ENCODE measurements around the gene NME4.

The NME4 gene

DNA sequence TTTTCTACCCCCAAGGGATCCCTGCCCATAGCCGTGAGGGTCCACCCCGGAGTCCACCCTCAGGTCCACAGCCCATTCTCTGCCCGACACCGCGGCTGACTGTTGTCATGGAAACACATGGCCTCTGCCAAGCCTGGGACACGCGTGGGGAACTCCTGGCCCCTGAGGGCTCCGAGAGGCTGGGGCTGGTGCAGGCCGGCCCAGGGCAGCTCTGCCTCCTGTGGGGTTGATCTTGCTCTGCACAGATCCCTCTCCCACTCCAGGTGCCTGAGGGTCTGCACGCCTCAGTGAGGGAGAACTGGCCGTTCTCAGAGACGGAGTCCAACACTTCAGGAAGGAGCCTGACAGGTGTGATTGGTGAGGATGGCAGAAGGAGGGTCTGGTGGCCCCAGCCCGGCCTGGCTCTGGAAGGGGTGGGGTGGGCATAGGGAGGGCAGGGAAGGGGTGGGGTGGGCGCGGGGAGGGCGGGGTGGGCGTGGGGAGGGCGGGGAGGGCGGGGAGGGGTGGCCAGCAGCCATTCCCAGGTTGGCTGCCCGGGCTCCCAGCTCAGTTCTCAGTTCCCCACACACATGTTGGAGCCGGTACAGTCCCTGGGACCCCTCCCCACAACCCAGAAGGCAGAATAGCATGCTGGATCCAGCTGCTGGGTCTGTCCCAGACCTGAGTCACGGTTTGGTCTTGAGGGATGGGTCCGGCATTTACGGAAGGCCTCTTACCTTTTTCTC lies 33.1 kb upstream of the NME4 start:
- no peak for DNase-seq (ENCODE audit: low spot score)

- no peak for DNase-seq (ENCODE audit: low spot score)
Measured at GRCh38 chr16:364595-365491, 32.2 kb upstream of the NME4 start.

- DNase-seq (ENCODE audit: low spot score) = no peak
Measured at GRCh38 chr16:366476-366875, 30.5 kb upstream of the NME4 start.

- DNase-seq (ENCODE audit: low spot score) = no peak
Measured at GRCh38 chr16:367333-367903, 29.6 kb upstream of the NME4 start.

DNA sequence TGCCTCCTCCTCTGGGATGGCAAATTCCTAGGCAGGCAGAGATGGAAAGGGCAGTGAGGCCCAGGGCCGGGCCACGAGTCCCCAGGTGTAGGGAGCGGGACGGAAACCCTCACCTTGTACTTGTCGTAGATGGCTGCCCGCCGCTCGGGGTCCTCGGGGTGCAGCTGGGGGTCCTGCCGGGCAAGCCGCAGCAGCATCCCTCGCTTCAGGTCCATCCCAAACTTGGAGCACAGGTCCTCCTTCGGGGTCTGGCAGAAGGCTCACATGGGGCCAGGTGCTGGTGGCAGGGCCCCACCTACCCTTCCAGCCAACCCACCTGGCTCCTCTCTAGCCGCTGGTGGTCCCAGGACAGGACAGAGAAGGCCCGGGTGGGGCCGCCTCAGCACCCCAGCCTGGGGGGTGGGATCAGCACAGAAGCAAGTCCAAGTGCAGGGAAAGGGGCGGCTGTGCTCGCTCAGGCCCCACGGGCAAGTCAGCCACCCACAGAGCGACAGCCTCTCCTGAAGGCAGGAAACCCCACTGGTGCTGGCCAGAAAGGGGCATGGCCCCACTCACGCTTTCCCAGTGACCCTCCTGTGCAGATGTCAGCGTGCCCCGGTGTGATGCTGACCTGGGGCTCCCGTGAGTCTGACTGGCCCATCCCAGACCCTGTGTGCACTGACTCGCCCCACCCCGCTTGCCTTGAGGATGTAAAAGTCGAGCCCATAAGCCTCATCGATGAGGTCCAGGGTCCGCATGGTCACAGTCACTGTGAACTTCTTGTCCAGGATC lies 28.4 kb upstream of the NME4 start:
- DNase-seq (ENCODE audit: low spot score) = no peak

- no peak for DNase-seq (ENCODE audit: low spot score)
Measured at GRCh38 chr16:369275-369865, 27.6 kb upstream of the NME4 start.

DNA sequence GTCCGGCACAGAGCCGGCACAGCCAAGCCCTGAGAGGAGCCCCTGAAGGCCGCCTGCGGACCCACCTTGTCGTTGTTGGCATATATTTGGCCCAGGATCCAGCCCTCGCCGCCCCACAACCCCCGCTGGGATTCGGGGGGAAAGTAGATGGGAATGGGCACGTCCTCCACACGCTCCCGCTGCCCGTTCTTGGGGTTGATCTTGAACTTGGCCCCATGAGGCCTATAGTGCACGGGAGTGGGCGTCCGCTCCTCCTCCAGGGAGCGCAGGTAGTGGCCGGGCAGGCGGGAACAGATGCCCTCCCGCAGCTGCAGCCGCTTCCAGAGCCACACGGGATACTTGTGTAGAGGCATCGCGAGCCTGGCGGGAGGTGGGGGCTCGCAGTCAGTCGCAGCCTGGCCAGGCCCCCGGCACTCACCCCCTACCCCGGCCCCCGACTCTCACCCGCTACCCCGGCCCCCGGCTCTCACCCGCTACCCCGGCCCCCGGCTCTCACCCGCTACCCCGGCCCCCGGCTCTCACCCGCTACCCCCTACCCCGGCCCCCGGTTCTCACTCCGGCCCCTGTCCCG lies 27.0 kb upstream of the NME4 start:
- no peak for DNase-seq (ENCODE audit: low spot score)

DNA sequence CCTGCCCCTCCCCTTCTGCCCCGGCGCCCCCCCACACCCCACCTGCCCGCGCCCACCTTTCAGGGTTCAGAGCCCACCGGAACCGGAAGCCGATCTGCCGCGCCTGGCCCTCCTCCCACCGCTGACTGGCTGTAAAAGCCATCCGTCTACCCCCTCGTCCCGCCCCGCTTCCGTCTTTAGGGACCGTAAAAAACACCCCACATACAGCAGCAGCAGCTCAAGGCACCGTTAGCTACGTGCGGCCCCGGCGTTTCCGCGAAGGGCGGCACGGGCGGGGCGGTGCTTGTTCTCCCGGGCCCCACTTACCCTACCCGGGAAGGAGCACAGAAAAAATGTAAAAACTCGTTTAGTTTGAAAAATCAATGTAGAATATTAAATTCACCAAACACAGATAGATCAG lies 26.6 kb upstream of the NME4 start, which contains the start of gene MRPL28:
TSS of gene MRPL28 (minus strand) at position 96 of the 400 bp plus-strand sequence. CDS start 320 bp downstream, outside the sequence.
- peak; percentile 96 for DNase-seq (ENCODE audit: low spot score)

GRCh38 chr16:370979-371514 lies 26.0 kb upstream of the NME4 start:
- DNase-seq (ENCODE audit: low spot score) = no peak

DNA sequence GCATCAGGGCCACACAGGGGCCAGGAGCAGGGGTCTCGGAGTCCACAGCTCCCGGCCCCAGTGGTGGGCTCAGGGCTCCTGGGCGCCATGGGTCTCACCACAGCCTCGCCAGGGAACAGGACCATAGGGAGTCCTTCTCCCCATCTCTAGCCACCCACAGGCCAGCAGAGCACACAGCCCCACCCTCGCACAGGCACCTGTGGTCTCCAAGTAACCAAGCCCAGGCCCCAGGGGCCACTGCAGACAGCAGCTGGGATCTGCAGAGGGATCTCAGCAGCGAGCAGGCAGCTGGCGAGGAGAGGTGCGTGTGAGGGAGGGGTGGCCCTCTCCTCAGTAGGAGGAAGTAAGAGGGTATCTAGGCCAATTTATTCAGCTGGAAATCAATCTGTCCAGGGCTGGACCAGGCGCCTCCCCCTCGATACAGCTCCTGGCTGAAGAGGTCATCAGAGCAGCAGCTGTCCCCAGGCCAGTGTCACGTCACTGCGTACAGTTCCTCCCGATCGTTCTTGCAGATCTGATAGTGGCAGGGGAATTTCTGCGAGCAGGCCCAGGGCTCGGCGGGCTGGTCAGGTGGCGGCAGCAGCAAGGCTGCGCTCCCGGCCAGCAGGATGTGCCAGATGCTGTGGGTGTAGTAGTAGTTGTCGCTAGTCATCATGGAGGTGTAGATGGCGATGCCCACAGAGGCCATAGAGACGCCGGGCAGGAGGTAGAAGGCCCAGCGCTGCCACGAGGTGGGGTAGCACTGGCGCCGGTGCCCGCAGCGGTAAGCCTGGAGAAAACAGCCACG lies 25.3 kb upstream of the NME4 start:
- no peak for DNase-seq (ENCODE audit: low spot score)

GRCh38 chr16:372302-372983 lies 24.6 kb upstream of the NME4 start:
- DNase-seq (ENCODE audit: low spot score) = no peak

DNA sequence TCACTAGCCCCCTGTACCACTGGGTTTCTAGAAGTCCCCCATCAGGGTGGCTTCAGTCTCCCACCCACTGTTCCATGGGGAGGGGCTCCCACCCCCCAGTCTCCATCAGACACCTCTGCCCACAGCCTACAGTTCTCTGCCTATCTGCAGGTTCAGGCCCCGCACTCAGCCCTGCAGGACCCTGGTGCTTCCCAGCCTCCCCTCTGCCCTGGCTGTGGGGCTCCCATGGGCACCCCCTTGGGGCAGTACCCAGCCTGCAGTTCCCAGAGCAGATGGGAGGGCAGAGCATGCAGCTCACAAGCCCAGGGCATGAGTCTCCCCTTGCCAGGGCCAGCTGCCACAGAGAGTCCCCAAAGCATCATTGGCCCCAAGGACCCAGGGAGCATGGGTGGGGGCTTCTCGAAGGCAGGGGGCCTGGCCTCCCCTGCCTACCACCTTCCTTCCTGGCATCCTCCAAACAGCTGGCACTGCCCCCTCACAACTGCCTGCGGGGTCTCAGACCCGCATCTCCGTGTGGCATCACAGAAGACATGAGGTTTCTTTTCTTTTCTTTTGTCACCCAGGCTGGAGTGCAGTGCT lies 23.9 kb upstream of the NME4 start:
- DNase-seq (ENCODE audit: low spot score) = no peak

- no peak for DNase-seq (ENCODE audit: low spot score)
Measured at GRCh38 chr16:373848-374615, 23.0 kb upstream of the NME4 start.

DNA sequence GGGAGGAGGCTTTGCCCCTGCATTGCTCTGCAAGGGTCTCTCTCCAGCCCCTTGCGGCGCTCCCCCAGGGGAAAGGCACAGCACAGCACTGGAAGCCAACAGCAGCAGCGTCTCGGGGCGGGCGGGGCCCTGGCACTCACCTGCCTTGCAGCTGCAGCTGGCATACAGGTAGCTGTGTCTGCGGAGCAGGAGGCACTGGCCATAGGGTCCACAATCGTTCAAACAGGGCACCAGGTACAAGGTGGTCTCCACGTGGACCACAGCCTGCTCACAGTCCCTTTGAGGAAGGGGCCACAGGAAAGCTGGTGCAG lies 22.4 kb upstream of the NME4 start:
- no peak for DNase-seq (ENCODE audit: low spot score)

DNA sequence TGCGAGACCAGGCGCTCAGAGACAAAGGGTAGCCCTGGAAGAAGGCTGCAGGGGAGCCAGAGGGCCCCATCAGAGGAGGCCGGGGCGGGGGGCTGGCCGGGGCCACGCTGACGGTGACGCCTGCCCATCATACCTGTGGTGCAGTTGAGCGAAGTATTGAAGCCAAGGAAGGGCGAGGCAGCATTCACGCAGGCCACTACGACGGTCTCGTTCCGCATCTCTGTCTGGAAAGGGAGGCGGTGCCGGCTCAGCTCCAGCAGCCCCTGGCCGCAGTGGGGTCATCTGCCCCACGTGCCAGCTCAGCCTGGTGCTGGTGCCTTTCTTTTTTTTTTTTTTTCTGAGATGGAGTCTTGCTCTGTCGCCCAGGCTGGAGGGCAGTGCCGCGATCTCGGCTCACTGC lies 21.8 kb upstream of the NME4 start:
- no peak for DNase-seq (ENCODE audit: low spot score)

DNA sequence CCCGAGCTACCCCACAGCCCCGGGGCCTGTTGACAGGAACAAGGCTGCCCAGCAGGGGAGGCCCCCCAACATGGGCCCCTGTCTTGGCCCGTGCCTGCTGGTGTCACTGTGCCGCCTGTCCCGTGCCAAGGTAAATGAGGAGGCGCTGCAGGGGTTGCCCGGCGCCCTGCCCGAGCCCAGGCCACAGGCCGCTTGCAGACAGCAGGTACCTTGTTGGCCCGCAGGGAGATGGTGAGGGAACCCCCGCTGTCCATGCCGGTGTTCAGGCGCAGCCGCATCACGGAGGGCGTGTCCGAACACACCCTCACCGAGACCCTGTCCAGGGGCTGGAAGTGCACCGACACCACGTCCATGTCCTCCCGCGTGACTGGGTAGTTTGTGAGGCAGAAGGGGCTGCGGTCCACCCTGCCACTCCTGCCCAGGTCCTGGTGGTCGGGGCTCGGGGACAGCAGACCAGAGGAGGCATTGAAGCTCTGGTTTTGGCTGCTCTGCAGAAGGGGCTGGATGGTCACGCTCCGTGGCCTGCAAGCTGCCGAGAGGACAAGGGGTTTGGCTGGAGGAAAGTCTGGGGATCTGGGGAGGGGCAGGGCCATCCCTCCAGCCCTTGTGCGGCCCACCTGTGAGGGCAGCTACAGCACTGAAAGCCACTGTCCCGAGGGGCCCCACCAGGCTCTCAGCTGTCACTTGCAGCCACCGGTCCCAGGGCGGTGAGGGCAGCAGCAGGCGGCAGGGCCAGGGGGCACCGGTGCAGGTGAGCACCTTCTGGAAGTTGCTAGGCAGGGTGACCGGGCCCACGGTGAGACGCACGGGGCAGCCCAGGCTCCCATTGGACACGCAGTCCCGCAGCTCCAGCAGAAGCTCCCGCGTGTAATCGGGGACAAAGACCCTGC lies 20.8 kb upstream of the NME4 start:
- no peak for DNase-seq (ENCODE audit: low spot score)

GRCh38 chr16:376817-377418 lies 20.1 kb upstream of the NME4 start:
- no peak for DNase-seq (ENCODE audit: low spot score)

Data from left forelimb (tissue), 1 donor.